ENCODE data around the gene EIF3M.
"Not testable (repeated sequence)": the region's sequence is repeated elsewhere in the genome, so short reads cannot be mapped to it uniquely, and the experiment has no call there.

EIF3M gene

GRCh38 chr11:32597921-32598320, 14.3 kb downstream of the EIF3M start:
- Histone ChIP-seq H3K27me3 (ENCODE audit: control insufficient read depth in 1 of 2, insufficient read depth in 2 of 2, low read length in 2 of 2) (no peaks in the 10 kb centered on the region), H3K27ac (ENCODE audit: low read depth, low read length) (no peak overlapping the region), H3K9me3 (ENCODE audit: low read length) (no peaks in the 10 kb centered on the region), H3K4me3 (ENCODE audit: low read depth in 1 of 2, low read length in 2 of 2) (no peak overlapping the region), H3K4me1 (ENCODE audit: insufficient read depth, low read length) (peaks cover 7% of the 10 kb centered on the region), H3K9ac (ENCODE audit: low read length) (no peak overlapping the region), H3K36me3 (ENCODE audit: insufficient read depth, low read length) (peaks cover 57% of the 10 kb centered on the region)

- Histone ChIP-seq H3K36me3 (ENCODE audit: insufficient read depth, low read length) (peaks cover 26% of the 10 kb centered on the region), H3K4me1 (ENCODE audit: insufficient read depth, low read length) (peaks cover 8% of the 10 kb centered on the region), H3K9me3 (ENCODE audit: low read length) (no peaks in the 10 kb centered on the region), H3K4me3 (ENCODE audit: low read depth in 1 of 2, low read length in 2 of 2) (no peak overlapping the region), H3K9ac (ENCODE audit: low read length) (no peak overlapping the region), H3K27me3 (ENCODE audit: control insufficient read depth in 1 of 2, insufficient read depth in 2 of 2, low read length in 2 of 2) (no peaks in the 10 kb centered on the region), H3K27ac (ENCODE audit: low read depth, low read length) (no peak overlapping the region)
These were observed 19.2 kb downstream of the EIF3M start for GRCh38 chr11:32602657-32603415.

GRCh38 chr11:32606220-32606619, 22.6 kb downstream of the EIF3M start:
- Histone ChIP-seq H3K4me1 (ENCODE audit: insufficient read depth, low read length) (peaks cover 8% of the 10 kb centered on the region), H3K27me3 (ENCODE audit: control insufficient read depth in 1 of 2, insufficient read depth in 2 of 2, low read length in 2 of 2) (no peaks in the 10 kb centered on the region), H3K9ac (ENCODE audit: low read length) (no peak overlapping the region), H3K9me3 (ENCODE audit: low read length) (no peaks in the 10 kb centered on the region), H3K36me3 (ENCODE audit: insufficient read depth, low read length) (peaks cover 17% of the 10 kb centered on the region), H3K27ac (ENCODE audit: low read depth, low read length) (no peak overlapping the region), H3K4me3 (ENCODE audit: low read depth in 1 of 2, low read length in 2 of 2) (no peak overlapping the region)

- not testable (repeated sequence) for H3K27ac ChIP-seq (ENCODE audit: low read depth, low read length); H3K4me3 ChIP-seq (ENCODE audit: low read depth in 1 of 2, low read length in 2 of 2); H3K9me3 ChIP-seq (ENCODE audit: low read length); H3K36me3 ChIP-seq (ENCODE audit: insufficient read depth, low read length); H3K9ac ChIP-seq (ENCODE audit: low read length); H3K27me3 ChIP-seq (ENCODE audit: control insufficient read depth in 1 of 2, insufficient read depth in 2 of 2, low read length in 2 of 2); H3K4me1 ChIP-seq (ENCODE audit: insufficient read depth, low read length)
These were observed 25.2 kb downstream of the EIF3M start for GRCh38 chr11:32608826-32609225.

- Histone ChIP-seq H3K4me1 (ENCODE audit: insufficient read depth, low read length) (no peaks in the 10 kb centered on the region), H3K36me3 (ENCODE audit: insufficient read depth, low read length) (no peaks in the 10 kb centered on the region), H3K4me3 (ENCODE audit: low read depth in 1 of 2, low read length in 2 of 2) (no peak overlapping the region), H3K27me3 (ENCODE audit: control insufficient read depth in 1 of 2, insufficient read depth in 2 of 2, low read length in 2 of 2) (no peaks in the 10 kb centered on the region), H3K27ac (ENCODE audit: low read depth, low read length) (no peak overlapping the region), H3K9ac (ENCODE audit: low read length) (no peak overlapping the region), H3K9me3 (ENCODE audit: low read length) (no peaks in the 10 kb centered on the region)
These were observed 27.2 kb downstream of the EIF3M start for GRCh38 chr11:32610797-32611352.

- Histone ChIP-seq H3K4me3 (ENCODE audit: low read depth in 1 of 2, low read length in 2 of 2) (no peak overlapping the region), H3K4me1 (ENCODE audit: insufficient read depth, low read length) (no peaks in the 10 kb centered on the region), H3K27me3 (ENCODE audit: control insufficient read depth in 1 of 2, insufficient read depth in 2 of 2, low read length in 2 of 2) (no peaks in the 10 kb centered on the region)
These were observed 30.0 kb downstream of the EIF3M start for GRCh38 chr11:32613500-32614151.

GRCh38 chr11:32615422-32615821, 31.8 kb downstream of the EIF3M start:
- Histone ChIP-seq H3K9me3 (ENCODE audit: low read length) (no peaks in the 10 kb centered on the region), H3K4me1 (ENCODE audit: insufficient read depth, low read length) (no peaks in the 10 kb centered on the region), H3K9ac (ENCODE audit: low read length) (no peak overlapping the region), H3K27me3 (ENCODE audit: control insufficient read depth in 1 of 2, insufficient read depth in 2 of 2, low read length in 2 of 2) (no peaks in the 10 kb centered on the region), H3K27ac (ENCODE audit: low read depth, low read length) (no peak overlapping the region), H3K4me3 (ENCODE audit: low read depth in 1 of 2, low read length in 2 of 2) (no peak overlapping the region), H3K36me3 (ENCODE audit: insufficient read depth, low read length) (no peaks in the 10 kb centered on the region)

More at GRCh38 chr11:32613500-32614151, 30.0 kb downstream of the EIF3M start:
- no peak overlapping the region for H3K9ac ChIP-seq (ENCODE audit: low read length)
- H3K36me3 ChIP-seq (ENCODE audit: insufficient read depth, low read length): no peaks in the 10 kb centered on the region
- H3K27ac ChIP-seq (ENCODE audit: low read depth, low read length): no peak overlapping the region
- no peaks in the 10 kb centered on the region for H3K9me3 ChIP-seq (ENCODE audit: low read length)

GRCh38 chr11:32616903-32617302, 33.3 kb downstream of the EIF3M start:
- Histone ChIP-seq H3K27me3 (ENCODE audit: control insufficient read depth in 1 of 2, insufficient read depth in 2 of 2, low read length in 2 of 2) (no peaks in the 10 kb centered on the region), H3K36me3 (ENCODE audit: insufficient read depth, low read length) (no peaks in the 10 kb centered on the region), H3K4me1 (ENCODE audit: insufficient read depth, low read length) (no peaks in the 10 kb centered on the region), H3K27ac (ENCODE audit: low read depth, low read length) (no peak overlapping the region), H3K9me3 (ENCODE audit: low read length) (no peaks in the 10 kb centered on the region), H3K4me3 (ENCODE audit: low read depth in 1 of 2, low read length in 2 of 2) (no peak overlapping the region), H3K9ac (ENCODE audit: low read length) (no peak overlapping the region)

- Histone ChIP-seq H3K27me3 (ENCODE audit: control insufficient read depth in 1 of 2, insufficient read depth in 2 of 2, low read length in 2 of 2) (no peaks in the 10 kb centered on the region), H3K4me3 (ENCODE audit: low read depth in 1 of 2, low read length in 2 of 2) (no peak overlapping the region), H3K27ac (ENCODE audit: low read depth, low read length) (no peak overlapping the region), H3K9me3 (ENCODE audit: low read length) (no peaks in the 10 kb centered on the region), H3K36me3 (ENCODE audit: insufficient read depth, low read length) (no peaks in the 10 kb centered on the region), H3K4me1 (ENCODE audit: insufficient read depth, low read length) (no peaks in the 10 kb centered on the region), H3K9ac (ENCODE audit: low read length) (no peak overlapping the region)
These were observed 47.2 kb downstream of the EIF3M start for GRCh38 chr11:32630844-32631243.

- H3K9ac ChIP-seq (ENCODE audit: low read length): no peak overlapping the region
- no peak overlapping the region for H3K27ac ChIP-seq (ENCODE audit: low read depth, low read length)
- H3K9me3 ChIP-seq (ENCODE audit: low read length): no peaks in the 10 kb centered on the region
- H3K4me3 ChIP-seq (ENCODE audit: low read depth in 1 of 2, low read length in 2 of 2): no peak overlapping the region
- H3K4me1 ChIP-seq (ENCODE audit: insufficient read depth, low read length): no peaks in the 10 kb centered on the region
- H3K27me3 ChIP-seq (ENCODE audit: control insufficient read depth in 1 of 2, insufficient read depth in 2 of 2, low read length in 2 of 2): no peaks in the 10 kb centered on the region
- H3K36me3 ChIP-seq (ENCODE audit: insufficient read depth, low read length): no peaks in the 10 kb centered on the region
These were observed 52.2 kb downstream of the EIF3M start for GRCh38 chr11:32635819-32636218.

- H3K4me3 ChIP-seq (ENCODE audit: low read depth in 1 of 2, low read length in 2 of 2): no peak overlapping the region
- no peak overlapping the region for H3K9ac ChIP-seq (ENCODE audit: low read length)
- no peak overlapping the region for H3K27ac ChIP-seq (ENCODE audit: low read depth, low read length)
- no peaks in the 10 kb centered on the region for H3K9me3 ChIP-seq (ENCODE audit: low read length)
- H3K36me3 ChIP-seq (ENCODE audit: insufficient read depth, low read length): no peaks in the 10 kb centered on the region
- H3K4me1 ChIP-seq (ENCODE audit: insufficient read depth, low read length): no peaks in the 10 kb centered on the region
- H3K27me3 ChIP-seq (ENCODE audit: control insufficient read depth in 1 of 2, insufficient read depth in 2 of 2, low read length in 2 of 2): no peaks in the 10 kb centered on the region
These were observed 57.7 kb downstream of the EIF3M start for GRCh38 chr11:32641361-32641760.

Measured in muscle layer of colon (tissue), 2 donors.